ENCODE data around the gene ZNF626. TPM values are rescaled to one million over a fixed set of nuclear protein-coding genes. Genes with fewer than 3 reads are reported as not detected.

The ZNF626 gene
- 5.0 and 7.3 TPM in 2 replicates for total RNA-seq

DNA sequence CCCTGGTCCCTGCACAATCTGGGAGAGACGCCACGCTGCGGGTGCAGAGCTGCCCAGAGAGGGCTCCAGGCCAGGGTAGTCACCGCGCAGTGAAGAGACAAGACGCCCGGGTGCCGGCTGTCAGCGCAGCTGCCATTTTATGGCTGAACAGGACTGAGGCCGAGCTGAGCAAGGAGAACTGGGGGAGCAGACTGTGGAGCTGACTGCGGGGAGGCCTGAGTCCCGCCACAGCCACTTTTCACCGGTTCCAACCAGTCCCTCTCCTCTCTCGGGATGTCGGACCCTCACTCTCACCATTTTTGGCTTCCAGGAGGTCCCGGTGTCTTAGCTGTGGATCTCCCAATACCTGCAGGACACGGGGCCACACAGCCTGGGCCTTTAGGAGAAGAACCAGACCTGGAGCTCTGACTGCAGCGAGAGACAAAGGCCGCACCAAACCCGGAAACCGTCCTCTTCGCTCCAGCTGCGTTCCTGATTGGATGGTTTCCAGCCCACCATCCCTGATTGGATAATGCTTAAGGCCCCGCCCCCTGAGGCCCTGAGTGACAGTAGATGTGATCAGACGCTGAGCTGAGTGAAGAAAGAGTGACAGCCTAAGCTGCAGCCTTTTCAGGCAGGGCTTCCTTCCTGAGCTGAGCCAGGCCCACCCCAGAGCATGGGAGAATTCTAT lies at the start of gene ZNF626:
TSS of gene ZNF626 (minus strand) at position 422 of the 670 bp plus-strand sequence. CDS start at position 297, 125 bp downstream.

Other genes starting within 250 kb of the ZNF626 start
- gene ZNF737, start 95.8 kb downstream of the ZNF626 start, total RNA-seq, result 3.4 and 3.5 TPM in 2 replicates
- gene ZNF66, start 114.7 kb upstream of the ZNF626 start, total RNA-seq, result 1.6 and 5.4 TPM in 2 replicates